H1 (cell line): ENCODE results near the gene SYCE1L. TPM values are rescaled to one million over a fixed set of nuclear protein-coding genes. Genes with fewer than 3 reads are reported as not detected.

ENCODE experiments used
- CTCF ChIA-PET: fragments of 300-600 bp; sonication (Branson Sonifier 250); formaldehyde crosslinking; loops from one replicate; lab custom pipeline; 2021; ENCODE audit not compliant: partially characterized antibody; lab: Charles Lee
- POLR2A ChIA-PET: fragments of 300-600 bp; sonication (Branson Sonifier 250); formaldehyde crosslinking; loops from one replicate; lab custom pipeline; 2021; ENCODE audit warnings: inconsistent platforms; ENCODE audit not compliant: partially characterized antibody; lab: Charles Lee
- DNase-seq, 2 experiments: peaks; one replicate each; pipeline versions ENCODE4 v3.0.0 to v3.0.0-alpha.2; 2010 to 2022; ENCODE audit warnings: low spot score in 2 of 2, low read depth in 1 of 2, mixed read lengths in 1 of 2
- FAIRE-seq: peaks from 2 replicates; lab custom pipeline; 2011; peaks lifted over from hg19 to GRCh38; lab: Jason Lieb, UNC
- H2AFZ ChIP-seq: 2 replicates; pipeline ENCODE4 v1.8.1; 2012; ENCODE audit warnings: low read length, inconsistent platforms
- H2AK5ac ChIP-seq: 2 replicates; pipeline ENCODE4 v1.6.1; 2013; ENCODE audit warnings: low read depth, low read length
- H2BK120ac ChIP-seq: replicated peaks from 2 replicates; pipeline ENCODE3; 2013; ENCODE audit warnings: low read depth, low read length, inconsistent platforms
- H2BK12ac ChIP-seq: 2 replicates; pipeline ENCODE4 v1.6.1; 2013; ENCODE audit warnings: low read depth, low read length
- H2BK15ac ChIP-seq: 2 replicates; pipeline ENCODE4 v1.6.1; 2013; ENCODE audit warnings: low read length
- H2BK20ac ChIP-seq: 2 replicates; pipeline ENCODE4 v1.6.1; 2013; ENCODE audit warnings: low read length
- H2BK5ac ChIP-seq: 2 replicates; pipeline ENCODE4 v1.6.1; 2013; ENCODE audit warnings: low read depth, low read length
- H3K14ac ChIP-seq: 2 replicates; pipeline ENCODE4 v1.6.1; 2013; ENCODE audit warnings: inconsistent platforms; ENCODE audit not compliant: insufficient read length
- H3K18ac ChIP-seq: 2 replicates; pipeline ENCODE4 v1.6.1; 2013; ENCODE audit warnings: low read length; ENCODE audit errors: extremely low read depth
- H3K23ac ChIP-seq: 2 replicates; pipeline ENCODE4 v1.6.1; 2013; ENCODE audit warnings: inconsistent platforms; ENCODE audit not compliant: insufficient read length
- H3K23me2 ChIP-seq: 2 replicates; pipeline ENCODE4 v1.6.1; 2013; ENCODE audit warnings: low read depth, low read length
- H3K27ac ChIP-seq: 2 replicates; pipeline ENCODE4 v1.6.1; 2011; ENCODE audit warnings: low read depth, low read length, inconsistent platforms
- H3K27me3 ChIP-seq, 4 experiments: replicated peaks in 1 of 4; 1 replicate in 1 of 4; 2 replicates in 3 of 4; pipeline versions ENCODE4 v1.6.1 to v1.8.1; 2011 to 2013; ENCODE audit warnings: low read length in 3 of 4, mild to moderate bottlenecking in 3 of 4, inconsistent platforms in 2 of 4, mixed read lengths in 2 of 4, moderate library complexity in 1 of 4; ENCODE audit not compliant: control insufficient read depth in 3 of 4, insufficient read depth in 3 of 4; ENCODE audit errors: extremely low read depth in 1 of 4
- H3K36me3 ChIP-seq, 4 experiments: 2 replicates each; pipeline versions ENCODE4 v1.6.1 to v1.8.1; 2011 to 2013; ENCODE audit warnings: mild to moderate bottlenecking in 4 of 4, low read length in 3 of 4, moderate library complexity in 2 of 4, control low read depth in 1 of 4, inconsistent platforms in 1 of 4; ENCODE audit not compliant: insufficient read depth in 4 of 4, control insufficient read depth in 2 of 4
- H3K4ac ChIP-seq: replicated peaks from 2 replicates; pipeline ENCODE3; 2013; ENCODE audit warnings: low read length, low read depth, mixed read lengths, inconsistent platforms; ENCODE audit not compliant: insufficient read length
- H3K4me1 ChIP-seq, 4 experiments: replicated peaks in 1 of 4; 1 replicate in 1 of 4; 2 replicates in 3 of 4; pipeline versions ENCODE4 v1.6.1 to v1.8.1; 2011 to 2013; ENCODE audit warnings: low read length in 3 of 4, inconsistent platforms in 2 of 4, mixed read lengths in 1 of 4; ENCODE audit not compliant: insufficient read depth in 4 of 4, control insufficient read depth in 3 of 4
- H3K4me2 ChIP-seq, 2 experiments: 2 replicates each; pipeline versions ENCODE4 v1.6.1 to v1.8.1; 2011 to 2013; ENCODE audit warnings: low read depth in 2 of 2, low read length in 2 of 2, control low read depth in 1 of 2, inconsistent platforms in 1 of 2, mild to moderate bottlenecking in 1 of 2; ENCODE audit not compliant: insufficient read depth in 1 of 2
- H3K4me3 ChIP-seq, 4 experiments: fragments of 200-600, 300-600 bp in 1 of 4; sonication (generic), shearing (Covaris generic), sonication (Bioruptor Twin) in 1 of 4; 2 replicates each; pipeline versions ENCODE4 v1.5.1 to v1.8.1; 2011 to 2016; ENCODE audit warnings: low read length in 4 of 4, low read depth in 3 of 4, control low read depth in 2 of 4, inconsistent platforms in 2 of 4, mild to moderate bottlenecking in 2 of 4, mixed read lengths in 1 of 4, moderate library complexity in 1 of 4; ENCODE audit not compliant: insufficient read depth in 2 of 4; ENCODE audit errors: extremely low read depth in 1 of 4
- H3K56ac ChIP-seq: replicated peaks from 2 replicates; pipeline ENCODE3; 2013; ENCODE audit warnings: low read depth, mild to moderate bottlenecking, mixed read lengths, low read length, inconsistent platforms; ENCODE audit not compliant: insufficient read length
- H3K79me1 ChIP-seq: 2 replicates; pipeline ENCODE4 v1.6.1; 2013; ENCODE audit warnings: low read depth, low read length, control low read depth
- H3K79me2 ChIP-seq, 2 experiments: 2 replicates each; pipeline versions ENCODE4 v1.6.1 to v1.8.1; 2012 to 2013; ENCODE audit warnings: low read length in 2 of 2, mild to moderate bottlenecking in 2 of 2, inconsistent platforms in 1 of 2; ENCODE audit not compliant: insufficient read depth in 2 of 2, control insufficient read depth in 1 of 2
- H3K9ac ChIP-seq, 4 experiments: replicated peaks in 1 of 4; 1 replicate in 1 of 4; 2 replicates in 3 of 4; pipeline versions ENCODE4 v1.6.1 to v1.8.1; 2011 to 2013; ENCODE audit warnings: low read depth in 3 of 4, low read length in 3 of 4, control low read depth in 2 of 4, mild to moderate bottlenecking in 2 of 4, moderate library complexity in 2 of 4, inconsistent platforms in 1 of 4; ENCODE audit errors: extremely low read depth in 1 of 4
- H3K9me3 ChIP-seq, 2 experiments: 2 replicates each; pipeline versions ENCODE4 v1.6.1 to v1.8.1; 2012 to 2013; ENCODE audit warnings: mild to moderate bottlenecking in 2 of 2, moderate library complexity in 2 of 2, control low read depth in 1 of 2, inconsistent platforms in 1 of 2, low read depth in 1 of 2, low read length in 1 of 2, mixed read lengths in 1 of 2; ENCODE audit not compliant: insufficient read depth in 2 of 2
- H4K20me1 ChIP-seq, 2 experiments: replicated peaks in 1 of 2; 2 replicates each; pipeline versions ENCODE3 to v1.8.1; 2011 to 2013; ENCODE audit warnings: inconsistent platforms in 2 of 2, low read length in 2 of 2, mild to moderate bottlenecking in 1 of 2; ENCODE audit not compliant: insufficient read depth in 2 of 2, control insufficient read depth in 1 of 2
- H4K5ac ChIP-seq: 2 replicates; pipeline ENCODE4 v1.6.1; 2013; ENCODE audit warnings: low read length, low read depth, mixed read lengths, inconsistent platforms; ENCODE audit not compliant: insufficient read length
- H4K8ac ChIP-seq: 2 replicates; pipeline ENCODE4 v1.8.0; 2013; ENCODE audit warnings: mild to moderate bottlenecking, moderate library complexity, low read length, inconsistent platforms; ENCODE audit not compliant: insufficient read depth; ENCODE audit errors: extremely low read depth
- H4K91ac ChIP-seq: replicated peaks from 2 replicates; pipeline ENCODE3; 2013; ENCODE audit warnings: low read length, mixed read lengths, inconsistent platforms; ENCODE audit not compliant: insufficient read length
- ASH2L ChIP-seq: fragments of 200-600, 300-600 bp; sonication (generic); IDR thresholded peaks from one replicate; pipeline ENCODE4 v1.7.1; 2017; ENCODE audit warnings: low read length
- CHD1 ChIP-seq: IDR thresholded peaks from 2 replicates; pipeline ENCODE4 v1.6.1; 2012; ENCODE audit warnings: low read depth, low read length, improper control_type of control experiment
- NANOG ChIP-seq: IDR thresholded peaks from 2 replicates; pipeline ENCODE4 v1.6.1; 2011; ENCODE audit warnings: low read length, low read depth, mild to moderate bottlenecking, inconsistent platforms; ENCODE audit not compliant: insufficient read depth, poor library complexity, severe bottlenecking
- POLR2AphosphoS5 ChIP-seq: IDR thresholded peaks from 2 replicates; pipeline ENCODE4 v1.6.1; 2011; ENCODE audit warnings: low read depth, low read length
- SUZ12 ChIP-seq: fragments of 200-600 bp; sonication (generic); IDR thresholded peaks from 2 replicates; pipeline ENCODE4 v1.6.1; 2012; ENCODE audit warnings: mild to moderate bottlenecking, inconsistent platforms, low read length, moderate library complexity, mixed read lengths
- WGBS, 2 experiments: shearing (Covaris generic) in 1 of 2; methylation state at CpG; one replicate each; pipeline versions ENCODE4 v1.1.6 to v1.1.7; 2013 to 2015; ENCODE audit warnings: low lambda C conversion rate in 2 of 2, mixed read lengths in 2 of 2, inconsistent platforms in 1 of 2, low coverage in 1 of 2, missing lambda C conversion rate in 1 of 2; ENCODE audit not compliant: insufficient replicate concordance in 2 of 2, insufficient coverage in 1 of 2, insufficient read length in 1 of 2; ENCODE audit errors: extremely low coverage in 1 of 2, missing lambda C conversion rate in 1 of 2; 5-methylcytosine and 5-hydroxymethylcytosine counted together
- polyA plus RNA-seq, 7 experiments: library from polyadenylated mRNA; depleted of rRNA in 3 of 7; stranded (reverse) in 5 of 7; unstranded in 2 of 7; fragments of >200 nt in 5 of 7; fragments of 200-250 nt in 2 of 7; gene quantifications; 1 replicate in 5 of 7; 2 replicates in 1 of 7; 4 replicates in 1 of 7; pipeline versions ENCODE4 v1.2.1 to v1.2.3, GENCODE V29; 2011 to 2013; ENCODE audit warnings: missing spikeins in 2 of 7, mixed read lengths in 2 of 7
- total RNA-seq: library from RNA; stranded (reverse); fragmentation: NEBNext Ultra II Directional; extraction: Animal tissue kit (Norgen Biotek cat#: 25700); gene quantifications from 2 replicates; pipeline ENCODE4 v1.2.1, GENCODE V29; 2021
- TF ChIP-seq, protein P1 (sequence below): IDR thresholded peaks from 2 replicates; pipeline ENCODE4 v1.6.1; 2012; ENCODE audit warnings: inconsistent platforms

The SYCE1L gene
- total and polyA plus RNA-seq, 2 of the 8 experiments (the other 6 are each of a cell fraction or from before 2014, with no cell fraction given), result 5.8 to 6.8 TPM

DNA sequence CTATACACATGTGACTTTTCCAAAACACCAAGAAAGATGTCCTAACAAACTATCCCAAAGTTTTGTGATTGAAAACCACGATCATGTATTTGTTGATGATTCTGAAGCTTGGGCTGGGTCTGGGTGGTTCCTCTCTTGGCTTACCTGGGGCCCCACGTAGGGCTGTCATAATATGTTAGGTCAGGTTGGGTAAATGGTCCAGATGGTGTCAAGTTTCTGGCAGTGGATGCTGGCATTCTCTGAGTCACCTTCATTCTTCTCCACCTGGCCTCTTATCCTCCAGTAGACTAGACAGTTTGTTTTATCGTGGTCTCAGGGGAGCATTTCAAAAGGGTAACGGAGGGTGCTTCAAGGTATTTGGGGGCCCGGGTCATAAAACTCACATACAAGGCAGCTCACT, 39.4 kb downstream of the SYCE1L start:
- Histone ChIP-seq H3K9me3 (no peaks in the 10 kb centered on the region), H3K79me2 (no peaks in the 10 kb centered on the region), H2BK20ac (no peak overlapping the region), H4K91ac (no peak overlapping the region), H3K4ac (no peak overlapping the region), H3K4me2 (no peak overlapping the region), H3K56ac (no peak overlapping the region), H3K4me3 (no peak overlapping the region), H2BK15ac (no peak overlapping the region), H2AFZ (no peak overlapping the region), H3K18ac (no peak overlapping the region; the same call in 1 of the 2 replicates), H2BK12ac (no peak overlapping the region), H3K27me3 (no peaks in the 10 kb centered on the region; a peak in 1 of 7 replicates), H3K23me2 (no peaks in the 10 kb centered on the region), H3K27ac (no peak overlapping the region), H4K20me1 (no peaks in the 10 kb centered on the region), H3K14ac (no peak overlapping the region), H3K36me3 (no peaks in the 10 kb centered on the region), H2BK120ac (no peak overlapping the region), H2AK5ac (no peak overlapping the region; the same call in 1 of the 2 replicates), H3K4me1 (peaks cover 0 to 11% (median 7%) of the 10 kb centered on the region in 4 experiments; a peak in 4 of 7 replicates), H3K23ac (no peak overlapping the region), H2BK5ac (no peak overlapping the region), H4K5ac (no peak overlapping the region), H3K9ac (no peak overlapping the region), H4K8ac (no peak overlapping the region), H3K79me1 (no peaks in the 10 kb centered on the region)
- ChIA-PET CTCF (interaction anchor here (0.8 to 10.3 kb wide), 7 partner anchors 11 to 421 kb away, joined by 3 to 234 read pairs (median 6); no protein-coding TSS in a partner anchor), POLR2A (no interaction called here)
- 85% methylated on average over 5 of the region's 5 CpGs; no CpG with 5 or more reads in 1 of the 2 experiments for WGBS, 2 experiments
- DNase-seq, result no peak
- TF ChIP-seq ASH2L, result no peak
- TF ChIP-seq CHD1, result no peak
- TF ChIP-seq, protein P1, sequence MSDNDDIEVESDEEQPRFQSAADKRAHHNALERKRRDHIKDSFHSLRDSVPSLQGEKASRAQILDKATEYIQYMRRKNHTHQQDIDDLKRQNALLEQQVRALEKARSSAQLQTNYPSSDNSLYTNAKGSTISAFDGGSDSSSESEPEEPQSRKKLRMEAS, result no peak
- no peak for TF ChIP-seq POLR2AphosphoS5
- TF ChIP-seq NANOG, result no peak
- TF ChIP-seq SUZ12, result no peak
- no peak for FAIRE-seq
